HCT116 (cell line): ENCODE measurements around the gene SELPLG.

Experiments used
- EZH2 ChIP-seq: fragments of 200-600 bp; sonication (generic); IDR thresholded peaks from 2 replicates; pipeline ENCODE4 v1.6.1; 2017; ENCODE audit warnings: antibody characterized with exemption, mixed run types
- POLR2A ChIP-seq: IDR thresholded peaks from 2 replicates; pipeline ENCODE4 v1.7.0; 2011; ENCODE audit warnings: borderline replicate concordance; ENCODE audit not compliant: insufficient read depth, insufficient read length; ENCODE audit errors: extremely low read depth
- POLR2AphosphoS5 ChIP-seq: IDR thresholded peaks from 2 replicates; pipeline ENCODE4 v1.6.1; 2011; ENCODE audit warnings: mild to moderate bottlenecking, low read depth, low read length, moderate library complexity
- RAD21 ChIP-seq: IDR thresholded peaks from 2 replicates; pipeline ENCODE4 v1.6.1; 2012; ENCODE audit warnings: low read depth, mild to moderate bottlenecking
- SP1 ChIP-seq: IDR thresholded peaks from 2 replicates; pipeline ENCODE4 v1.6.1; 2012; ENCODE audit warnings: low read depth
- SRF ChIP-seq: IDR thresholded peaks from 2 replicates; pipeline ENCODE4 v1.6.1; 2012; ENCODE audit warnings: low read depth
- YY1 ChIP-seq: IDR thresholded peaks from 2 replicates; pipeline ENCODE4 v1.6.1; 2011; ENCODE audit warnings: low read length, low read depth, moderate library complexity, mild to moderate bottlenecking; ENCODE audit not compliant: insufficient replicate concordance; ENCODE audit errors: extremely low read depth
- TF ChIP-seq, protein P1 (sequence below), 3 experiments: fragments of 200-600 bp in 1 of 3; sonication (generic) in 1 of 3; IDR thresholded peaks in 2 of 3; conservative IDR thresholded peaks in 1 of 3; 2 replicates each; pipeline ENCODE4 v1.5.1; 2012 to 2017; ENCODE audit warnings: low read depth in 2 of 3, low read length in 2 of 3, antibody characterized with exemption in 1 of 3, borderline replicate concordance in 1 of 3, control low read depth in 1 of 3, mild to moderate bottlenecking in 1 of 3, mixed read lengths in 1 of 3, mixed run types in 1 of 3, moderate library complexity in 1 of 3; ENCODE audit not compliant: insufficient read depth in 1 of 3
- TF ChIP-seq, protein P2 (sequence below): IDR thresholded peaks from 2 replicates; pipeline ENCODE4 v1.6.1; 2012; ENCODE audit warnings: low read depth

- TF ChIP-seq EZH2 (no peak), SP1 (no peak), POLR2A (no peak), POLR2AphosphoS5 (no peak), RAD21 (no peak), YY1 (no peak), SRF (no peak)
- TF ChIP-seq, protein P1, sequence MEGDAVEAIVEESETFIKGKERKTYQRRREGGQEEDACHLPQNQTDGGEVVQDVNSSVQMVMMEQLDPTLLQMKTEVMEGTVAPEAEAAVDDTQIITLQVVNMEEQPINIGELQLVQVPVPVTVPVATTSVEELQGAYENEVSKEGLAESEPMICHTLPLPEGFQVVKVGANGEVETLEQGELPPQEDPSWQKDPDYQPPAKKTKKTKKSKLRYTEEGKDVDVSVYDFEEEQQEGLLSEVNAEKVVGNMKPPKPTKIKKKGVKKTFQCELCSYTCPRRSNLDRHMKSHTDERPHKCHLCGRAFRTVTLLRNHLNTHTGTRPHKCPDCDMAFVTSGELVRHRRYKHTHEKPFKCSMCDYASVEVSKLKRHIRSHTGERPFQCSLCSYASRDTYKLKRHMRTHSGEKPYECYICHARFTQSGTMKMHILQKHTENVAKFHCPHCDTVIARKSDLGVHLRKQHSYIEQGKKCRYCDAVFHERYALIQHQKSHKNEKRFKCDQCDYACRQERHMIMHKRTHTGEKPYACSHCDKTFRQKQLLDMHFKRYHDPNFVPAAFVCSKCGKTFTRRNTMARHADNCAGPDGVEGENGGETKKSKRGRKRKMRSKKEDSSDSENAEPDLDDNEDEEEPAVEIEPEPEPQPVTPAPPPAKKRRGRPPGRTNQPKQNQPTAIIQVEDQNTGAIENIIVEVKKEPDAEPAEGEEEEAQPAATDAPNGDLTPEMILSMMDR (IDR thresholded peaks at IDR 0.05 in 2 of 3, conservative IDR thresholded peaks at IDR 0.05 in 1 of 3; ENCODE audit: borderline replicate concordance in 1 of 3, insufficient read depth in 1 of 3, low read depth in 2 of 3, low read length in 2 of 3), result 0 out of 6 replicates have a peak, but pooled peaks of 1 of the 3 experiments have one; percentile 12
- TF ChIP-seq, protein P2, sequence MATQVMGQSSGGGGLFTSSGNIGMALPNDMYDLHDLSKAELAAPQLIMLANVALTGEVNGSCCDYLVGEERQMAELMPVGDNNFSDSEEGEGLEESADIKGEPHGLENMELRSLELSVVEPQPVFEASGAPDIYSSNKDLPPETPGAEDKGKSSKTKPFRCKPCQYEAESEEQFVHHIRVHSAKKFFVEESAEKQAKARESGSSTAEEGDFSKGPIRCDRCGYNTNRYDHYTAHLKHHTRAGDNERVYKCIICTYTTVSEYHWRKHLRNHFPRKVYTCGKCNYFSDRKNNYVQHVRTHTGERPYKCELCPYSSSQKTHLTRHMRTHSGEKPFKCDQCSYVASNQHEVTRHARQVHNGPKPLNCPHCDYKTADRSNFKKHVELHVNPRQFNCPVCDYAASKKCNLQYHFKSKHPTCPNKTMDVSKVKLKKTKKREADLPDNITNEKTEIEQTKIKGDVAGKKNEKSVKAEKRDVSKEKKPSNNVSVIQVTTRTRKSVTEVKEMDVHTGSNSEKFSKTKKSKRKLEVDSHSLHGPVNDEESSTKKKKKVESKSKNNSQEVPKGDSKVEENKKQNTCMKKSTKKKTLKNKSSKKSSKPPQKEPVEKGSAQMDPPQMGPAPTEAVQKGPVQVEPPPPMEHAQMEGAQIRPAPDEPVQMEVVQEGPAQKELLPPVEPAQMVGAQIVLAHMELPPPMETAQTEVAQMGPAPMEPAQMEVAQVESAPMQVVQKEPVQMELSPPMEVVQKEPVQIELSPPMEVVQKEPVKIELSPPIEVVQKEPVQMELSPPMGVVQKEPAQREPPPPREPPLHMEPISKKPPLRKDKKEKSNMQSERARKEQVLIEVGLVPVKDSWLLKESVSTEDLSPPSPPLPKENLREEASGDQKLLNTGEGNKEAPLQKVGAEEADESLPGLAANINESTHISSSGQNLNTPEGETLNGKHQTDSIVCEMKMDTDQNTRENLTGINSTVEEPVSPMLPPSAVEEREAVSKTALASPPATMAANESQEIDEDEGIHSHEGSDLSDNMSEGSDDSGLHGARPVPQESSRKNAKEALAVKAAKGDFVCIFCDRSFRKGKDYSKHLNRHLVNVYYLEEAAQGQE, result no peak
These were observed 33.6 kb downstream of the SELPLG start for GRCh38 chr12:108599948-108600701.
